HG03196 (cell line): ENCODE data around the gene DMXL2.
"Not testable (repeated sequence)": the region's sequence is repeated elsewhere in the genome, so short reads cannot be mapped to it uniquely, and the experiment has no call there.

Source experiments
- ATAC-seq: cut with Tn5 transposase; IDR thresholded peaks from one replicate; pipeline ENCODE4 v1.9.1; 2021; ENCODE audit not compliant: unreplicated experiment

The DMXL2 gene

DNA sequence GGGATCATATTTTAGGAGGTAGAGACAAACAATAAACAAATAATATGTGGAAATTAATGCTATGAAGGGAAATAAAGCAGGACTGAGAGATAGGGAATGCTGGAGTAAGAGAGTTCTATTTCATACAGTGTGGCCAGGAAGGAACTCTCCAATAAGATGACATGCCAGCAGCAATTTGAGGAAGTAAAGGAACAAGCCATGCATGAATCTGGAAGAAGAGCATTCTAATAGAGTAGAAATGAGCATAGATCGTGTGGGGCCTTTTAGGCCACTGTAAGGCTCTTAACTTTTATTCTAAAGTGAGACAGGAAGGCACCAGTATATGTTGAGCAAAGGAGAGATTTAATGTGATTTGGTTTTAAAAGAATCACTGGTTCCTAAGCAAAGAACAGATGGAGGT lies 126.3 kb downstream of the DMXL2 start:
- no peak for ATAC-seq

DNA sequence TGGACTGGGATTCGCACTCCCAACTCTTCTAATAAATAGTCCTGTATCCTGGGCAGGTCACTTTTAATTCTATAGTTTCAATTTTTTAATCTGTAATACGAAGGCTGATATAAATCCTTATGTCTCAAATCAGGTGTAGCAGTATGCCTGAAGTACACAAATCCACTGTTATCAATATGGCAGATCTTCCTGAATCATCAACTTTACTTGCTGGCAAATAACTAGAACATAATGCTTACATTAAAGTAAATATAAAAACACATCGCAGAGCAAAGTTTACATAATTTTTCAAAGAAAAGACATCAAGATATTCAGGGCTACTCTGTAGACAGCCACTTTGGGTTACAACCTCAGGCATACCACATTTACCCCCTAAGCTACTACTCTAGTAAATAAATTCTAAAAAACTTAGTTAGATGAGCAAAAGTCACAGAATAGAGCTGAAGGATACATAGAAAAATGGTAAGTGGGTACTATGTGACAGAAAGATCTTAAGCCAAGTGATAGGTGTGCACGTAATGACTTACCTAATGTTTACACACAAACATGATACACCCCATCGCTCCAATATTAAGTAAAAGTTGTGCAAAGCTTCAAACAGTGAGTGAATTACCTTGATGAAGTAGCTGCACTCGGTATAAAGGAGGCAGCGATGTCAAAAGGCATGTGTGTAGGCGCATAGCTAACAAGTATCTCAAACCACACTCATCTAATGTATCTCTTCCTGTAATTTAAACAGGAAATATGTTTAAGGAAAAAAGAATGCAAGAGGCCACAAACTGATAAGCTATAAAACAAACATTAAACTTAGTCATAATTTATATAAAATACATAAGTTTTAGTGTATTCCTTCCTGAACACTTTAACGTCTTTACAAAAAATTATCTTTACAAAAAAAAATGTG lies 127.9 kb downstream of the DMXL2 start:
- no peak for ATAC-seq

DNA sequence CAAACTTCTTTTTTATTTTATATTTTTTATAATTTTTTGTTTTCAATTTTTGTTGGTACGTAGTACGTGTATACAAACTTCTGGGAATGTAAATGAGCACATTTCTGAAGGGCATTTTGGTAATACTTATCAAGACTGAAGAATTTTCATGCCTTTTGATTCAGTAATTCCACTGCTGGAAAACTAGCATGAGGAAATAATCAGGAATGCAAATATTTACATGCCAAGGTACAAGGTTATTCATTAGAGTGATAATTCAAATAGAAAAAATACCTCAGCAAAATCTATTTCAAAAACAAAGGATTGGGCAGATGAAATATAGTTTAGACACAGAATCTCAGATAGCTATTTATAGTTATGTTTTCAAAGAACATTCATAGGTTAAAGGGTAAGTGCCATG lies 128.7 kb downstream of the DMXL2 start:
- no peak for ATAC-seq

DNA sequence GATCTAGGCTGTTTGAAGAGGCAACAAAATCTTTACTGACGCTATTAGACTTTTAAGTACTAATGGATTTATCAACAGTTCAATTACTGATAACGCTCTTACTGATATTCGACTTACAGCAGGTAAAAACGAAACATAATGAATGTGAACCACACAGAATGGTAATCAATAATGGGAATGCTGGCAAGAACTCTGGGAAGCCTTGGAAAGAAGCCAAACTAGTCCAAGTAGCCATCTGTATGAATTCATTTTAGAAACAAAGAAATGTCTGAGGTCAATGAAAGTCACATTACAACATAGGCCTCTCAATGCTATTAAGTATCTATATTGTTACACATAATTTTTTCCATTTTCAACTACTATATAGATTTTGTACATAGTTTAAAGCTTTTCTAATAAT lies 130.0 kb downstream of the DMXL2 start:
- ATAC-seq: no peak

DNA sequence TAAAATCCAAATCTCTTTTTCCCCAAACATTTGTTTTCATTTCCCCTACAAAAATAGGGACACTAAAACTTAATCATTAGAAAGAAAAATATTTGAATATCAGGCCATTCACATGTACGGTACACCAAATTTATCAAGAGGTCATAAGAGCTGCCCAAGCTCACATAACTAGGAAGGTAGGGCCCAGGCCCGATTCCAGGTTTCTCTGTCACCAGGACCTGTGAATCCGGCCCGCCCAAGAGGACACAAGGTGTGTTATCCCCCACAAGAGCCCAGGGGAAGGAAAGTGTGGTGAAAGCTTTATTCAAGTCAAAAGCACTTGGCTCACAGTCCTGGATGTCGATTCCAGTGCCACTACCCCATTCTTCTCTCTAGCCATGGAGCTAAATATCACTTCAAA lies 130.6 kb downstream of the DMXL2 start:
- ATAC-seq: no peak

DNA sequence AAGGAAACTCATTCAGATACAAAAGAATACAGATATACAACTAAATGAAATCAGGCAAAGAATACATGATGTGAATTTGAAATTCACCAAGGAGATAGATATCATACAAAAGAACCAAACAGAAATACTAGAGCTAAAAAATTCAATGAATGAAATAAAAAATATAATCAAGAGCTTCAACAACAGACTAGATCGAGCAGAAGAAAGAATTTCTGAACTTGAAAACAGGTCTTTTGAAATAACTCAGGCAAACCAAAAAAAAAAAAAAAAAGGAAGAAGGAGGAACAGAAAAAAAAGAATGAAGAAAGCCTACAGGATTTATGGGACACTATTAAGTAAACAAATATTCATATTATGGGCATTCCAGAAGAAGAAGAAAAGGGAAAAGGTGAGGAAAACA lies 137.8 kb downstream of the DMXL2 start:
- ATAC-seq: no peak

DNA sequence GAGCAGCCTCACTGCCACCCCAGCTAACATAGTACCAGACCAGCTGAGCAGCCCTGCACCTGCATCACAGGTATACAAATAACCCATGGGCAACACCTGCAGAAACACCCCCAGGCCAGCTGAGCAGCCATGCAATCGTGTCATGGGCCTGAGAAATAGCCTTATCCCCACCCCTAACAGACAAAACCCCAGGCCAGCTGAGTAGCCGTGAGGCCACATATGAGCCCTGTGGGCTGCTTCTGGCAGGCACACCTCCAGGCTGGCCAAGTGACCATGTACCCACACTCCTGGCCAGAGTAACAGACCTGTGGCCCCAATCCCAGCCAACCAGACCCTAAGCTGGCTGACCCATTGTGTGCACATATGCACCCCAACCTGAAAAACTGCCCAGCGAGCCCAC lies 138.6 kb downstream of the DMXL2 start:
- ATAC-seq: no peak

DNA sequence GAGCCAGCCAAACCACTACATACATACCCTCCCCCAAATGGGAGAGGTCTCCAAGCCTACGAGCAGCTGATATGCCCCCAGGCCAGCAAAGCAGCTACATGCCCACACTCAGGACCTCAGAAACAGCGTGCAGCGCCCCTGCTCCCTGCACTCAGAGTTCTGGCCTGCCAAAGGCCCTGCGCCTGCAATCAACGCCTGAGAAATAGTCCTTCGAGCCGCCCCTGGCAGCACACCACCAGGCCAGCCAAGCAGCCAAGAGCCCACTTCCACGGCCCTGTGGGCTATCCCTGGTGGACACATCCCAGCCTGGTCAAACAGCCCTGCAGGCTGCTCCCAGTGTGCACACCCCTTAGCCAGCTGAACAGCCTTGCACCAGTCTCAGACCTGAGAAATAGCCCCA lies 139.1 kb downstream of the DMXL2 start:
- ATAC-seq: no peak

DNA sequence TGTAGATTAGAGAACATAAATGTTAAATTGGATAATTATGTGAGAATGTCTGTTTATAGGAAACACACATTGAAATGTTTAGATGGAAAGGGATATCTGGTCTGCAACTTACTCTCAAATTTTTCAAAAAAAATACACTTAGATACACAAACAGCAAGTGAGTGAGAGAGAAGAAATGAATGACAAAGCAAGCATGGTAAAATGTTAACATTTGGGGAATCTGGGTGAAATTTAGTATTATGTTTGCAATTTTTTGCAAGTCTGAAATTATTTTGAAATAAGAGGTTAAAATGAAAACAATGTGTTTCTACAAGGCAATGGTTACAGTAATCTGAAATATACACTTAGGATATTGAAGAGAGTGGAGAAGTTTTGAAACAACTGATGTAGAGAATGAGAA lies 146.8 kb downstream of the DMXL2 start:
- ATAC-seq: no peak

DNA sequence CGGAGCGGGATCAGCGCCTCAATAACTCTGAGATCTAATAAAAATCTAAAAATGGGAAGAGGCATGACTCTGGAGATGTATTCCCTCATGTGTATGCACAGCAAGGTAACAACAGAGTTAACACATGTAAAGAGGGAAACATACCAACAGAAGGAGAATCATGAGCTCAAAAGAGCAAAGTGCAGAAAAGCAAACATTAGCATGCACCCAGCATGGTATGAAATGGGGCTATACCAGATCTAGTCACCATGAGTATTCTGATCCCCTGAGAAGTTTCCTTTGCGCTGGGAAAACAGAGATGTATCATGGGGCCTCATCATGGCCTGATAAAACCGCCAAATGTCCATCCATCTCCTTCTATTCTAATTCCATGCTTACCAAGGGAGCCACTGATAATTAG lies 152.1 kb downstream of the DMXL2 start:
- ATAC-seq: no peak

DNA sequence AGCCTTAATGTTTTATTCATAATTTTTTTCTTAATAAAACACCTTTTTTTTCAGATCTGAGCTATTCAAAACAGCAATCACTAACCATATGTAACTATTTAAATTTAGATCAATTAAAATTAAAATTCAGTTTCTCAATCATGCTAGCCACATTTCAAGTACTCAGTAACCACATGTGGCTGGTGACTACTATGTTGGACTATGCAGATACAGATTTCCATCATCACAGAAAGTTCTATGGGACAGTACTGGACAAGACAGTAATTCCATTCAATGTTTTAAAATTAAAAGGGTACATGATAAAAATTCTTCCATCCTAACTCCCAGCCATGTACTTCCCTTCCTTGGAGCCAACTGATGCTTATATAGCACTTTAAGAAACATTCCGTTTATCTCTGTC lies 161.8 kb downstream of the DMXL2 start:
- no peak for ATAC-seq

DNA sequence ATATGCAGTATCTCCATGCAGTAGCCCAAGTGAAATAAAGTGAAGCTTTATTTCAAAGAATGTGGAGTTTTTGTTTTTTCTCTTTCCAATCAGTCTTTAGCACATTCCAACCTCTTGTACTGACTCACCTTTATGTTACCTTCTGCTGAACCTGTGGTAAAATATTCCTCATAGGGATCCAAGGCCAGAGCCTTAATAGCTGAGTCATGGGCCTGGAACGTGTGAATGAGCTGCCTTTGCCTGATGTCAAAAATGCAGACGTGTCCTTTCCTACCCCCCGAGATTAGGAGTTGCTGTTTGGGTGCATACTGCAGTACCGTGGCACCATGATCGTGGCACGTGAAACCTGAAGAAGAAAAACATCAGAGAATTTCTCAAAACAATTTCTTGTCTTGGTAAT lies 172.6 kb downstream of the DMXL2 start:
- no peak for ATAC-seq

DNA sequence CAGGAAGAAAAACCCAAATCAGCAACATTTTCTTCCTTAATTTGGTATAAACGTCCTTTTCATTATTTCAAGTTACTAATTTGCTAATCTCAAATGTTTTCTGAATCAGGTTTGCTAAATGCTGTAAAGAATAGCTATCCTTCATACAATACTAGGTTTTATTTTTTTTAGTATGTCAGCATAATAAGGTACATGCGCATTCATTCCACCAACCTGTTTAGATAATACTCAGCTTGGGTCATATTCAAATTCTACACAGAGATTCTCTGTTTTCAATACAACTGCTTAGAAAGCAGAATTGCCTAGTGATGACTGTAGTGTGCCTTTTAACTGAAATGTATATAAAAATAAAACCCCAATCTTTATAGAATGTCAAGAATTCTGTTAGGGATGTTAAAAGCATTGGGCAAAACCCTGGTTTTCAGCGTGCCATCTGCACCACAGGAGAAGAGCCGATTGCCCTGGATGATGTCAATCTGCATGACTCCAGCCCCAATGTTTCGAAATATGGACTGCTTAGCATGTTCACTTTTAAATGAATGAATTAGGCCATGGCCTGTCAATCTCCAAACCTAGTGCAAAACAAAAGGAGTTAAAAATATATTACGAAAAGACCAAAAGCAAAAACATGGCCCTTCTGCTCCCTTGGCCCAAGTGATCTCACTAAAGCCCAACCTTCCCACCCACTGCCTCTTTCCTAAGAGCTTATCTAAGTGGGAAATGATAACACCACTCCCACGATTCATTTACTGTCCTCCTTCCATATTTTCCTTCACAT lies 173.8 kb downstream of the DMXL2 start:
- ATAC-seq: no peak

DNA sequence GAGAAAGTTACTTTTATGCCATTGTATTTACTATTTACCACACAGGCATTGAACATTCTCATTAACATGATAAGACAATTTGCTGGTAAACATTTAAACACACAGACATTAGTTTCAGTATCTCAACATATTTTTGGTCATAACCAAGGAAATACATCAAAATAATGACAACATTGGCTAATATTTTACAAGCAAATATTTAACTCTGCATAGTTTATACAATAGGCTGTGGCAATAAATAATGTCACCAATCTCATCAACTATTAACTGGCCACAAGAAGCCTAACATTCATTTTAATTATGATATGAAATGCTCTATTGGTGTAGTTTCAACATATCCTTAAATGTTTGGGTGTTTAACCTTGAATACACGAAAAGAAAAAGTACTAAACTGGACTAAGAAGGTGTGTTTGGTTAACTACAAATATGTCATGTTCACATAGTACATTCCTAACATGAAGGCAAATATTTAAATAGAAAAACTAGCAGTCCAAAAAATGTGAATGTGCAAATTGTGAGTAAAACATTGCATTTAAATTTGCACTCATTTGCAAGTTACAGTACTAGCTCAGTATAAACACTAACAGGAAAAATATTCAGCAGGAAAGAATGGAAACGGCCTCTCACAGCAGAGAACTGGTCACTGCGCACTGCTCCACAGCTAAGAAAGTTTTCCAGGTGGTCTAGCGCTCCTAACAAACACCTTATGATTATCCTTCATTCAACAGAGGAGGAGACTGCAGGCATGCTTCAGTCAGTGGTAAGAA lies 174.5 kb downstream of the DMXL2 start:
- no peak for ATAC-seq

DNA sequence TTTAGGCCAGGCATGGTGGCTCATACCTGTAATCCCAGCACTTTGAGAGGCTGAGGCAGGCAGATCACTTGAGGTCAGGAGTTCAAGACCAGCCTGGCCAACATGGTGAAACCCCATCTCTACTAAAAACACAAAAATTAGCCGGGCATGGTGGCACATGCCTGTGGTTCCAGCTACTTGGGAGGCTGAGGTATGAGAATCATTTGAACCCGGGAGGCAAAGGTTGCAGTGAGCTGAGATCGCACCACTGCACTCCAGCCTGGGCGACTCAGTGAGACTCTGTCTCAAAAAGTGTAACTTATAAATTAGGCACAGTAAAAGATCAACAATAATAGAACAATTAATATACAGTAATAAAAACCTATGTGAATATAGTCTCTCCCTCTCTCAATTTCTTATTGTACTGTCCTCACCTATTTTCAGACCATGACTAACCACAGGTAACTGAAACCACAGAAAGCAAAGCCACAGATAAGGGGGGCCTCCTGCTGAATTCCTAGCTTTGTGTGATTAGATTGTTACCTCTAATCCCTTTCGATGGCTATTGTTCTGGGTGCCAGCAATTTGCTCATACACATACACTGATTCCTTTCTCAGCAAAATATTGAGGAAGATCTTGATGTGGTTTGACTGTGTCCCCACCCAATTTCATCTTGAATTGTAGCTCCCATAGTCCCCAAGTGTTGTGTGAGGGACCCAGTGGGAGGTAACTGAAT lies 176.4 kb downstream of the DMXL2 start:
- ATAC-seq: not testable (repeated sequence)

DNA sequence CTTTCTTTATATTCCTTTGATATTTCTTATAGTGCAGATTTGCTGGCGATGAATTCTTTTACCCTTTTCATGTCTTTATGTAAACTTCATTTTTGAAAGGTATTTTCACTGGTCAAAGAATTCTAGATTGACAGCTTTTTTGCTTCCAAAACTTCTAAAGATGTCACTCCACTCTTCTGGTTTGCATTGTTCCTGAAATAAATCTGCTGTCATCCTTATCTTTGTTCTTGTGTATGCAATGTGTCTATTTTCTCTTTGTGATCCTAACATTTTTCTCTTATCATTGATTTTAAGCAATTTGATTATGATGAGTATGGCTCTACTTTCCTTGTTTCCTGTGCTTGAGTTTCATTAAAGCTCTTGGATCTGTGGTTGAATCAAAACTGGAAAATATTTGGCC lies 177.8 kb downstream of the DMXL2 start:
- ATAC-seq: no peak

DNA sequence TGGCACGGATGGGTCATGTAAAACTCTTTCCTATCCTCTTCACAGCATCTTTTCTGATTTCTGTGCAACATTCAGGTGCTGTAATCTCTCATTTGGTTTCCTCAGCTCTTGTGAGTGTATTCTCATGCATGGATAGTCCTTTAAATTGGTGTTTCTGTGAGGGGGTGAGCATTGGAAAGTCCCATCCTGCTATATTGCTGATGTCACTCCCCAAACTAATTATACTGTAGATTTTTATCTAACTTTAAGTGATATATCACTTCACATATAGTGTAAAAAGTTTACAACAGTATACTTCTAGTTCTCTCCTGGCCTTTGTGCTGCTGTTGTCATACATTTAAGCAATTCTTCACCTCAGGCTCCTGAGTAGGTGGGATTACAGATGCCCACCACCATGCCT lies 178.5 kb downstream of the DMXL2 start:
- no peak for ATAC-seq

DNA sequence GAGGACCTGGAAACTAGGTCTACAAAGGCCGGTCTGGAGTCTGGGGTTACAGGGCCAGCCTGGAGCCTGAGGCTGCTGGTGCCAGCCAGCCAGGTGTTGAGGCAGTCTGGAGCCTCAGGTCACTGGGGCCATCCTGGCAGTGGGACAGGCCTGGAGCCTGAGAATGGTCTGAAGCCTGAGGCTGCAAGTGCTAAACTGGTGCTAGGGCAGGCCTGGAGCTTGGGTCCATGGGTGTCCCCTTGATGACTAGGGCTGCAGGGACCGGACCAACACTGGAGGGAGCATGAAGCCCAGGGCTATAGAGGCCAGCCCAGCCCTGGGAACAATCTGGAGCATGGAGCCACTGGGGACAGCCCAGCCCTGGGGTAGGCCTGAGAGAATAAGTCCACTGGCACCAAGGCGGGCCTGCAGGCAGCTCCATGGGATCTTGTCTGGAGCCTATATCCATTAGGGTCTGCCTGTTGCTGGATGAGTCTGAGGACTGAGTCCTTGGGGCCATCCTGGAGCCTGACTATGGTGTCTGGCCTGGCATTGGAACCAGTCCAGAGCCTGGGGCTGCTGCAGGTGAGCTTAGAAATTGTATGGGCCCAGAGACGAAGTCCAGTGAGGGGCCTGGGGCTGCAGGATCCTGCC lies 179.2 kb downstream of the DMXL2 start:
- no peak for ATAC-seq

DNA sequence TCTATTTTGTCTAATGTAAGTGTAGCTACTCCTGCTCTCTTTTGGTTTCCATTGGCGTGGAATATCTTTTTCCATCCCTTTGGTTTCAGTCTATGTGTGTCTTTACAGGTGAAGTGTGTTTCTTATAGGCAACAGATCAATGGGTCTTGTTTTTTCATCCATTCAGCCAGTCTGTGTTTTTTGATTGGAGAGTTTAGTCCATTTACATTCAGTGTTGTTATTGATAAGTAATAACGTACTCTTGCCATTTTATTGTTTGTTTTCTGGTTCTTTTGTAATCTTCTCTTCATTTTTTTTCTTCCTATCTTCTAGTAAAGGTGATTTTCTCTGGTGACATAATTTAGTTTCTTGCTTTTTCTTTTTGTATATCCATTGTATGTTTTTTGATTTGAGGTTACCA lies 184.0 kb downstream of the DMXL2 start:
- no peak for ATAC-seq

DNA sequence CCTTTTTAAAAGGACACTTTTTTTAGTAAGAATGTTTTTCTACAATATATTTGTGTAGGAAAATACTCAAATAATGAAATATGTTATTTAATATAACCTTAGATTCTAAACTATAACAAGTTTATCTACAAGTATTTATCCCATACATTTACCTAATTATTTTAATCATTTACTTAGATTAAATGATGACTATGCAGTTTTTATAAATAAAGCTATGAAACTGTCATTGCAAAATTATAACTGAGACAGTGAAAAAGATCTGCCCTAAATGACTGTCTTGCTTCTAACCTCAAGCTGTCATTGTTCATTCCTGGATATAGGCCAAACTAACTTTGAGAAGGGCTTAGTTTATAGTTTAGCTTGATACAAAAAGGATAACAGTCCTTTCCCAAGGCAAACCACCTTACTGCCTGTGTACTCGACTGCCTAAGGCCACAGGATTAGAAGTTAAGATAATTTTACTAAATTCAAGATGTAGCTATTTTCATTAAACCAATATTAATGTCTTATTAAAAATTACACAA lies 197.0 kb downstream of the DMXL2 start:
- no peak for ATAC-seq
